Measurements from ENCODE around the gene CRYL1.
A peak's percentile ranks its signal among the peaks of the same experiment; 100 is the strongest.

CRYL1 gene

GRCh38 chr13:20525601-20526544 is at the start of gene CRYL1:
Gene CRYL1 (minus strand): TSS chr13:20525857. CDS start chr13:20525794, 63 bp downstream.
- peak; percentile 35 for DNase-seq (ENCODE audit: low read depth)

- no peak for DNase-seq (ENCODE audit: low read depth)
Measured at GRCh38 chr13:20573636-20574035, 48.0 kb upstream of the CRYL1 start.

- DNase-seq (ENCODE audit: low read depth), result no peak
Measured at GRCh38 chr13:20573186-20573585, 47.5 kb upstream of the CRYL1 start.

- DNase-seq (ENCODE audit: low read depth), result no peak
Measured at GRCh38 chr13:20571676-20572075, 46.0 kb upstream of the CRYL1 start.

- peak; percentile 91 for DNase-seq (ENCODE audit: low read depth)
Measured at GRCh38 chr13:20570517-20570916, 44.9 kb upstream of the CRYL1 start.

GRCh38 chr13:20567881-20568528 is 42.3 kb upstream of the CRYL1 start:
- DNase-seq (ENCODE audit: low read depth), result no peak

- DNase-seq (ENCODE audit: low read depth), result peak; percentile 76
Measured at GRCh38 chr13:20566898-20567874, 41.5 kb upstream of the CRYL1 start, which contains the start of gene IFT88. Gene IFT88 (plus strand): TSS chr13:20567157. CDS start chr13:20574386, 7,229 bp downstream.

GRCh38 chr13:20566468-20566897 is 40.8 kb upstream of the CRYL1 start:
- DNase-seq (ENCODE audit: low read depth), result peak; percentile 82

- no peak for DNase-seq (ENCODE audit: low read depth)
Measured at GRCh38 chr13:20565115-20565736, 39.6 kb upstream of the CRYL1 start.

GRCh38 chr13:20561741-20562140 is 36.1 kb upstream of the CRYL1 start:
- DNase-seq (ENCODE audit: low read depth), result no peak

- DNase-seq (ENCODE audit: low read depth), result no peak
Measured at GRCh38 chr13:20559659-20560356, 34.2 kb upstream of the CRYL1 start.

- no peak for DNase-seq (ENCODE audit: low read depth)
Measured at GRCh38 chr13:20558982-20559381, 33.3 kb upstream of the CRYL1 start.

- peak; percentile 19 for DNase-seq (ENCODE audit: low read depth)
Measured at GRCh38 chr13:20553311-20553710, 27.7 kb upstream of the CRYL1 start.

- no peak for DNase-seq (ENCODE audit: low read depth)
Measured at GRCh38 chr13:20550799-20551198, 25.1 kb upstream of the CRYL1 start.

GRCh38 chr13:20547479-20547908 is 21.8 kb upstream of the CRYL1 start:
- no peak for DNase-seq (ENCODE audit: low read depth)

GRCh38 chr13:20546556-20546955 is 20.9 kb upstream of the CRYL1 start:
- no peak for DNase-seq (ENCODE audit: low read depth)

GRCh38 chr13:20544201-20544923 is 18.7 kb upstream of the CRYL1 start:
- DNase-seq (ENCODE audit: low read depth), result no peak

- no peak for DNase-seq (ENCODE audit: low read depth)
Measured at GRCh38 chr13:20536992-20537391, 11.3 kb upstream of the CRYL1 start.

GRCh38 chr13:20534038-20534608 is 8.5 kb upstream of the CRYL1 start:
- DNase-seq (ENCODE audit: low read depth), result no peak

- DNase-seq (ENCODE audit: low read depth), result no peak
Measured at GRCh38 chr13:20528452-20528851, 2.8 kb upstream of the CRYL1 start.
